Tibial artery (tissue), 4 donors: ENCODE data around the gene GAK.

Source experiments
- DNase-seq, 2 donors: peaks; one replicate each; pipeline ENCODE4 v3.0.0-alpha.2; 2019
- H3K27ac ChIP-seq, 2 donors: fragments of 200-600 bp; sonication (generic) in 1 of 2; 1 replicate in 1 of 2; 2 replicates in 1 of 2; pipeline ENCODE4 v1.5.1; 2018 to 2019; ENCODE audit warnings: mild to moderate bottlenecking in 1 of 2
- H3K27me3 ChIP-seq, 2 donors: fragments of 200-600 bp; sonication (generic) in 1 of 2; one replicate each; pipeline versions ENCODE4 v1.5.1 to v1.6.0; 2016 to 2019
- H3K36me3 ChIP-seq, 3 donors: fragments of 200-600 bp; sonication (generic) in 2 of 3; one replicate each; pipeline ENCODE4 v1.5.1; 2016 to 2019; ENCODE audit warnings: mild to moderate bottlenecking in 2 of 3
- H3K4me1 ChIP-seq, 4 donors: fragments of 200-600 bp; sonication (generic) in 2 of 4; 1 replicate in 3 of 4; 2 replicates in 1 of 4; pipeline ENCODE4 v1.5.1; 2016 to 2019
- H3K4me3 ChIP-seq, 2 donors: fragments of 200-600 bp; sonication (generic) in 1 of 2; 1 replicate in 1 of 2; 2 replicates in 1 of 2; pipeline ENCODE4 v1.5.1; 2018 to 2019; ENCODE audit warnings: mild to moderate bottlenecking in 2 of 2
- H3K9me3 ChIP-seq, 3 donors: fragments of 200-600 bp; sonication (generic) in 1 of 3; one replicate each; pipeline ENCODE4 v1.5.1; 2016 to 2019
- CTCF ChIP-seq, 2 experiments: fragments of 200-600 bp in 1 of 2; fragments of 450-650 bp in 1 of 2; IDR thresholded peaks; one replicate each; pipeline ENCODE4 v1.5.1; 2017 to 2019; ENCODE audit warnings: antibody characterized with exemption in 2 of 2, mild to moderate bottlenecking in 1 of 2, moderate library complexity in 1 of 2
- intact Hi-C: fragments of 100-400 bp; cut with DNase I; formaldehyde crosslinking; loops from one replicate; pipeline ENCODE4 v1.15.0; 2023; ENCODE audit warnings: low total_unique reads

GAK gene

GRCh38 chr4:849478-850175 is 82.5 kb downstream of the GAK start:
- Histone ChIP-seq H3K36me3 (peaks cover 23 to 71% (median 59%) of the 10 kb centered on the region in 3 donors), H3K9me3 (no peaks in the 10 kb centered on the region), H3K27me3 (no peaks in the 10 kb centered on the region), H3K4me1 (no peaks in the 10 kb centered on the region), H3K27ac (no peak overlapping the region), H3K4me3 (no peak overlapping the region)
- intact Hi-C loops: no loop called here
- no peak for DNase-seq
- no peak for TF ChIP-seq CTCF (IDR thresholded peaks at IDR 0.05)

DNA sequence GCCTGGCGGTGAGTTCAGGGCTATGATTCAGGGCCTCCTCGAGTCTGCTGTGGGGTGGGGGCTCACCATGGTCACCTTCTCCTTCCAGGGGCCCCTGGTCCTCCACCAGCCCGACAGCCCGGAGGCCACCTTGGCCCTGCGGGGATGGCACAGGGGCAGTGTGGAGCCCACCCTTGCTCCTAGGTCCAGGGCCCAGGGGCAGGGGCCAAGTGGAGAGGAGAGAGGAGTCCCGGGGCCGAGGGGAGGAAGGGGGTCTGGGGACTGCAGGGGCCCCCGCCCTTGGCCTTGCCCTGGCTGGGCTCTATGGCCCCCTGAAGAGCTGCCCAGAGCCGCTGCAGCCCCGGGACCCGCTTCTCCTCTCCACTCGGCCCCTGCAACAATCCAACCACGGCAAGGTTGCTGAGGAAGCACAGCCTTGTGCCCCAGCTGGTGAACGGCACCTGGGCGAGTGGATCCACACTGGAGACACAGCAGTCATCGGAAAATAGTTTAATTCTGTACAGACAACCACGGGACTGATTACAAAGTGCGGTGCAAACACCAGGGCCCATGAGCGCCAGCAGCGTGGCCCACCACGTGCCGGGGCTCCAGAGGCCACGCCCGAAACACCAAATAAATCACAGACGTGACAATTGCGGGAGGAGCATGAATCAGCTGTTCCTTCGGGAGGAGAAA is 83.2 kb downstream of the GAK start:
- Histone ChIP-seq H3K27ac (no peak overlapping the region), H3K4me1 (no peaks in the 10 kb centered on the region), H3K9me3 (no peaks in the 10 kb centered on the region), H3K4me3 (no peak overlapping the region), H3K27me3 (no peaks in the 10 kb centered on the region), H3K36me3 (peaks cover 23 to 65% (median 53%) of the 10 kb centered on the region in 3 donors)
- no peak for DNase-seq
- TF ChIP-seq CTCF (IDR thresholded peaks at IDR 0.05): no peak
- intact Hi-C loops: no loop called here

DNA sequence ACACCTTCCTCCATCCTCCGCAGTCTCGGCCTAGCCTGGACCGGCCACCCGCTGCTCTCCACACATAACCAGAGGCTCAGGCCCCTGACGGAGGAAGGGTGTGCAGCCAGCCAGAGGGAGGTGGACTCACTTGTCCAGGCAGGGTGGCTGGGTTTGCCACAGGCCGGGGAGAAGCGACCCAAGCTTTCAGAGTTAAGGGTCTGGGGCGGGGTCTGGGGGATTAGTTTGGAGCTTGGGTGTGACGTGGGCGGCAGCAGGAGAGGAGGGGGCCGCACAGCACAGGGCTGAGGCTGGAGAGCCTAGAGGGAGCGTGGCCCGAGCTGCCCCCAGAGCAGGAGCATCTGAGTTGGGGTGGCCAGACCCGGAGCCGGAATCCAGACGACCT is 83.8 kb downstream of the GAK start:
- intact Hi-C loops: no loop called here
- no peak for TF ChIP-seq CTCF (IDR thresholded peaks at IDR 0.05)
- Histone ChIP-seq H3K9me3 (no peaks in the 10 kb centered on the region), H3K4me3 (no peak overlapping the region), H3K4me1 (no peaks in the 10 kb centered on the region), H3K27ac (no peak overlapping the region), H3K27me3 (no peaks in the 10 kb centered on the region), H3K36me3 (peaks cover 23 to 59% (median 52%) of the 10 kb centered on the region in 3 donors)
- DNase-seq: no peak

- TF ChIP-seq CTCF (IDR thresholded peaks at IDR 0.05): no peak
- H3K27me3 ChIP-seq: no peaks in the 10 kb centered on the region
- H3K4me1 ChIP-seq: no peaks in the 10 kb centered on the region
- H3K27ac ChIP-seq: no peak overlapping the region
- no peak overlapping the region for H3K4me3 ChIP-seq
- intact Hi-C loops: no loop called here
- peaks cover 18 to 34% (median 34%) of the 10 kb centered on the region in 3 donors for H3K36me3 ChIP-seq
- no peaks in the 10 kb centered on the region for H3K9me3 ChIP-seq
- no peak for DNase-seq
Observed at GRCh38 chr4:845836-846251, 86.3 kb downstream of the GAK start.

DNA sequence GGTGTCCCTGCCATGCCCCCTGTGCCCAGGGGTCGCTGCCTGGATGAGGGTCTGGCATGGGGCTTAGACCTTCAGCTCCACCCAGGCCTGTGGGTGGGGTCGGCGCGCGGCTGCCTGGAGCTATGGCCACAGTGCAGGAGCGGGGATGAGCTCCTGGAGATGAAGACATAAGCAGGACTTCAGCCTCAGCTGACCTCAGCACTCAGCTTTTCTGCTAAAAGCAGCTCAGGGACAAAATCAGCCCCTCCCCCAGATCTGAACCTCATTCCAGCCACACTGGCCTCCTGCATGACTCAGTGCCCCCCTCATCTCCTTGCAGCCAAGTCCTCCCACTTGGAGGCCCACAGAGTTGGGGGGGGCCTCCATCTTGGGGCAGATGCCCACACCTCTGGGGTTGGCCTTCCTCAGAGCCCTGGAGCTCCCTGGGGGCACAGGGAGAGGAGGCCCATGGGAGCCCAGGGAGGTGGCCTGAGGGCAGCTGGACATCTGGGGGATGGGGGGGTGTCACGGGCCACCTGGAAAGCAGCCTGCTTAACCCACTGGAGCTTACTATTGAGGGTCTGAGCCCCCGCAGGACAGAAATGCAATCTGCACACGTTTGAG is 86.8 kb downstream of the GAK start:
- no peaks in the 10 kb centered on the region for H3K9me3 ChIP-seq
- H3K27ac ChIP-seq: no peak overlapping the region
- H3K4me1 ChIP-seq: no peaks in the 10 kb centered on the region
- no peak for TF ChIP-seq CTCF (IDR thresholded peaks at IDR 0.05)
- H3K4me3 ChIP-seq: no peak overlapping the region
- intact Hi-C loops: no loop called here
- H3K36me3 ChIP-seq: peaks cover 13 to 29% (median 28%) of the 10 kb centered on the region in 3 donors
- H3K27me3 ChIP-seq: no peaks in the 10 kb centered on the region
- DNase-seq: no peak
